IMR-90 (cell line): Measurements from ENCODE around the gene MEIOB. TPM values are rescaled to one million over a fixed set of nuclear protein-coding genes. Genes with fewer than 3 reads are reported as not detected.

ENCODE experiments used
- ATAC-seq: fragments of 200-7000 bp; cut with Tn5 transposase; 2 replicates; pipeline ENCODE4 v1.9.1; 2020; ENCODE audit warnings: low read depth, mild to moderate bottlenecking, moderate library complexity
- BruUV-seq: library from RNA; stranded (reverse); fragments of 400-500 nt; replicated peaks from 2 replicates; lab custom pipeline; 2021; lab: Mats Ljungman, UMichigan
- CTCF ChIA-PET: fragments of 300-600 bp; formaldehyde crosslinking; extraction: SDS; loops from one replicate; lab custom pipeline; 2021; ENCODE audit warnings: antibody characterized with exemption; lab: Yijun Ruan, JAX
- POLR2A ChIA-PET: fragments of 300-600 bp; sonication (Branson Sonifier 250); formaldehyde crosslinking; loops from one replicate; lab custom pipeline; 2022; ENCODE audit warnings: antibody characterized with exemption; ENCODE audit not compliant: unreplicated experiment; lab: Charles Lee
- DNase-seq: peaks from one replicate; pipeline ENCODE4 v3.0.0; 2013
- H2AFZ ChIP-seq: replicated peaks from 2 replicates; pipeline ENCODE3; 2013; ENCODE audit warnings: low read length, mild to moderate bottlenecking; ENCODE audit not compliant: poor library complexity
- H2AK5ac ChIP-seq: 2 replicates; pipeline ENCODE4 v1.6.1; 2013; ENCODE audit warnings: low read depth, low read length, inconsistent platforms
- H2AK9ac ChIP-seq: replicated peaks from 2 replicates; pipeline ENCODE3; 2013; ENCODE audit warnings: mild to moderate bottlenecking, low read depth, low read length, moderate library complexity; ENCODE audit not compliant: poor library complexity
- H2BK120ac ChIP-seq: 2 replicates; pipeline ENCODE4 v1.6.1; 2013; ENCODE audit warnings: low read depth, low read length, inconsistent platforms
- H2BK15ac ChIP-seq: 3 replicates; pipeline ENCODE4 v1.6.1; 2013; ENCODE audit warnings: low read depth, low read length, inconsistent platforms
- H2BK20ac ChIP-seq: 2 replicates; pipeline ENCODE4 v1.6.1; 2013; ENCODE audit warnings: low read depth, mild to moderate bottlenecking, inconsistent platforms, low read length, moderate library complexity
- H2BK5ac ChIP-seq: 2 replicates; pipeline ENCODE4 v1.6.1; 2013; ENCODE audit warnings: mild to moderate bottlenecking, low read depth, low read length, inconsistent platforms; ENCODE audit not compliant: poor library complexity, severe bottlenecking
- H3K14ac ChIP-seq: replicated peaks from 2 replicates; pipeline ENCODE4 v1.6.1; 2013; ENCODE audit warnings: low read depth, low read length, inconsistent platforms
- H3K18ac ChIP-seq: 2 replicates; pipeline ENCODE4 v1.6.1; 2013; ENCODE audit warnings: low read depth, low read length, control low read depth
- H3K23ac ChIP-seq: 2 replicates; pipeline ENCODE4 v1.6.1; 2013; ENCODE audit warnings: low read depth, low read length, inconsistent platforms
- H3K27ac ChIP-seq: 2 replicates; pipeline ENCODE4 v1.5.1; 2013; ENCODE audit warnings: mild to moderate bottlenecking, control low read depth, low read length; ENCODE audit not compliant: insufficient read depth
- H3K27me3 ChIP-seq: 2 replicates; pipeline ENCODE4 v1.6.1; 2013; ENCODE audit warnings: low read length; ENCODE audit not compliant: control insufficient read depth, insufficient read depth
- H3K36me3 ChIP-seq: 2 replicates; pipeline ENCODE4 v1.6.1; 2013; ENCODE audit warnings: low read length, mixed read lengths; ENCODE audit not compliant: control insufficient read depth, insufficient read depth
- H3K4ac ChIP-seq: 2 replicates; pipeline ENCODE4 v1.6.1; 2013; ENCODE audit warnings: low read depth, low read length, inconsistent platforms
- H3K4me1 ChIP-seq: 2 replicates; pipeline ENCODE4 v1.6.1; 2013; ENCODE audit warnings: low read length, mixed read lengths; ENCODE audit not compliant: control insufficient read depth, insufficient read depth
- H3K4me2 ChIP-seq: 2 replicates; pipeline ENCODE4 v1.6.1; 2013; ENCODE audit warnings: low read depth, mild to moderate bottlenecking, control low read depth, low read length, moderate library complexity
- H3K4me3 ChIP-seq: 2 replicates; pipeline ENCODE4 v1.5.1; 2013; ENCODE audit warnings: low read depth, mild to moderate bottlenecking, control low read depth, low read length, moderate library complexity; ENCODE audit not compliant: insufficient read depth
- H3K56ac ChIP-seq: 2 replicates; pipeline ENCODE4 v1.6.1; 2013; ENCODE audit warnings: low read length, inconsistent platforms; ENCODE audit not compliant: insufficient read depth; ENCODE audit errors: extremely low read depth
- H3K79me1 ChIP-seq, 2 experiments: 2 replicates each; pipeline ENCODE4 v1.6.1; 2013; ENCODE audit warnings: low read length in 2 of 2, inconsistent platforms in 1 of 2, low read depth in 1 of 2
- H3K9ac ChIP-seq: 2 replicates; pipeline ENCODE4 v1.6.1; 2013; ENCODE audit warnings: low read depth, low read length, control low read depth
- H3K9me1 ChIP-seq: 2 replicates; pipeline ENCODE4 v1.6.1; 2013; ENCODE audit warnings: low read length, inconsistent platforms; ENCODE audit not compliant: insufficient read depth
- H3K9me3 ChIP-seq: 2 replicates; pipeline ENCODE4 v1.6.1; 2013; ENCODE audit warnings: low read length; ENCODE audit not compliant: control insufficient read depth, insufficient read depth
- H4K20me1 ChIP-seq: 2 replicates; pipeline ENCODE4 v1.6.1; 2013; ENCODE audit warnings: low read length, inconsistent platforms; ENCODE audit not compliant: insufficient read depth
- H4K5ac ChIP-seq: 2 replicates; pipeline ENCODE4 v1.6.1; 2013; ENCODE audit warnings: mild to moderate bottlenecking, low read depth, low read length, control low read depth
- H4K8ac ChIP-seq, 2 experiments: 2 replicates each; pipeline ENCODE4 v1.6.1; 2013; ENCODE audit warnings: low read depth in 2 of 2, low read length in 2 of 2, control low read depth in 1 of 2, inconsistent platforms in 1 of 2
- H4K91ac ChIP-seq: 2 replicates; pipeline ENCODE4 v1.6.1; 2013; ENCODE audit warnings: low read depth, low read length, inconsistent platforms; ENCODE audit not compliant: insufficient read depth
- BHLHE40 ChIP-seq: fragments of 150-350 bp; IDR thresholded peaks from 2 replicates; pipeline ENCODE4 v1.6.1; 2016; ENCODE audit warnings: mild to moderate bottlenecking, low read depth, low read length
- CEBPB ChIP-seq: IDR thresholded peaks from 2 replicates; pipeline ENCODE4 v1.6.1; 2012; ENCODE audit warnings: low read depth, low read length, improper control_type of control experiment
- CHD1 ChIP-seq: IDR thresholded peaks from 2 replicates; pipeline ENCODE4 v1.6.1; 2012; ENCODE audit warnings: low read depth, low read length, improper control_type of control experiment
- CTCF ChIP-seq: conservative IDR thresholded peaks from 2 replicates; pipeline ENCODE4 v1.5.1; 2012; ENCODE audit warnings: mild to moderate bottlenecking, low read depth, low read length, improper control_type of control experiment
- ELK1 ChIP-seq: fragments of 150-350 bp; IDR thresholded peaks from 2 replicates; pipeline ENCODE4 v1.6.1; 2016; ENCODE audit warnings: low read depth, mild to moderate bottlenecking, low read length, moderate library complexity, borderline replicate concordance
- FOS ChIP-seq: fragments of 150-350 bp; IDR thresholded peaks from 2 replicates; pipeline ENCODE4 v1.6.1; 2016; ENCODE audit warnings: low read depth, low read length
- MAZ ChIP-seq: IDR thresholded peaks from 2 replicates; pipeline ENCODE4 v1.6.1; 2012; ENCODE audit warnings: low read depth, mild to moderate bottlenecking, low read length, improper control_type of control experiment, moderate library complexity, borderline replicate concordance
- MXI1 ChIP-seq: IDR thresholded peaks from 2 replicates; pipeline ENCODE4 v1.6.1; 2012; ENCODE audit warnings: low read depth, mild to moderate bottlenecking, low read length, moderate library complexity, borderline replicate concordance
- NFE2L2 ChIP-seq: fragments of 150-350 bp; IDR thresholded peaks from 2 replicates; pipeline ENCODE4 v1.6.1; 2016; ENCODE audit warnings: low read depth, mild to moderate bottlenecking, low read length
- POLR2A ChIP-seq: IDR thresholded peaks from 2 replicates; pipeline ENCODE4 v1.6.1; 2012; ENCODE audit warnings: mild to moderate bottlenecking, low read depth, low read length
- RAD21 ChIP-seq: IDR thresholded peaks from 2 replicates; pipeline ENCODE4 v1.6.1; 2012; ENCODE audit warnings: low read length, improper control_type of control experiment
- RCOR1 ChIP-seq: IDR thresholded peaks from 2 replicates; pipeline ENCODE4 v1.6.1; 2012; ENCODE audit warnings: mild to moderate bottlenecking, low read length, improper control_type of control experiment; ENCODE audit not compliant: insufficient replicate concordance
- USF2 ChIP-seq: fragments of 150-350 bp; IDR thresholded peaks from 2 replicates; pipeline ENCODE4 v1.6.1; 2017; ENCODE audit warnings: mild to moderate bottlenecking, antibody characterized with exemption, low read length, low read depth
- WGBS, 2 experiments: methylation state at CpG; one replicate each; pipeline versions ENCODE4 v1.1.5 to v1.1.7; 2013; ENCODE audit warnings: missing lambda C conversion rate in 2 of 2; ENCODE audit not compliant: insufficient read length in 1 of 2; ENCODE audit errors: extremely low coverage in 2 of 2; 5-methylcytosine and 5-hydroxymethylcytosine counted together
- dilution Hi-C: fragments of 300-500 bp; cut with HindIII; formaldehyde crosslinking; loops from one replicate; pipeline ENCODE4 v1.14.3; 2018; ENCODE audit warnings: low sequenced_read_pairs; ENCODE audit not compliant: unreplicated experiment
- in situ Hi-C: fragments of 300-500 bp; cut with MboI; formaldehyde crosslinking; loops from 3 replicates; pipeline ENCODE4 v1.14.3; 2019; ENCODE audit warnings: low sequenced_read_pairs, inconsistent platforms, mixed read lengths
- intact Hi-C: fragments of 100-400 bp; cut with micrococcal nuclease; formaldehyde crosslinking; loops from 2 replicates; pipeline ENCODE4 v1.10.0; 2022
- polyA plus RNA-seq, 3 experiments: library from polyadenylated mRNA; depleted of rRNA; stranded (reverse); fragments of >200 nt; gene quantifications; 2 replicates each; pipeline ENCODE4 v1.2.3, GENCODE V29; 2012; ENCODE audit warnings: low replicate concordance in 1 of 3
- total RNA-seq: library from RNA; depleted of rRNA; stranded (reverse); fragments of >200 nt; gene quantifications from 2 replicates; pipeline ENCODE4 v1.2.3, GENCODE V29; 2012

MEIOB gene
- total and polyA plus RNA-seq, 2 of the 4 experiments (the other 2 are of a cell fraction), result 0.14 TPM; not detected in 1

GRCh38 chr16:1819611-1820010, 52.4 kb downstream of the MEIOB start (continued):
- TF ChIP-seq USF2, result no peak
- TF ChIP-seq CHD1, result no peak

DNA sequence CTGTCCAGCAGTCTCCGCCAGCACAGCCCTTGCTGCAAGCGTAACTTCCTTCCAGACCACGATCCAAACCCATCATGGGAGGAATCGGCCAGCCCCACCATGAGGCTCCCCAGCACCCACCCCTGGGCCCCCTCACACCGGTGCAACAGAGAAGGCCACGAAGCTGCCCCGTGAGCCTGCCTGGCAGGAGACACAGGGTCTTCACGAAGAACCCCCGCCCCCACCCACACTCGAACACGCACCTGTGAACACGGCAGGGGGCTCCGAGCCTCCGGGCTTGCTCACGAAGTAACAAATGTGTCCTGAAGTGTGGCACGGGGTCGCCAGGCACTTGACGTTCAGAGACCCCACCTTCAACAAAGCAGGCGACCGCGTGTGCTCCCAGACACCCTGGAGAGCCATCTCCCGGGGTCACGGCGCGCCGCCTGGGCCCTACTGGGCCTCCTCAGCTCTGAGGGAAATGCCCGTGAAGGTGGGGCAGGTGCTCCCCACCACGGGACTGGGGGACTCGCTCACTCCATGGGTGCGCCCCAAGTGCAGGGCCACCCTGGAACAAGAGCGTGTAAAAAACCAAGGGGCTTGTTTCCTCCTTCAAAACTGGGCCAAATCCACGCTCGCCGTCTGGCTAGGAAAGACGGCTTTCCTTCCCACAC, 53.0 kb downstream of the MEIOB start:
- H2AK9ac ChIP-seq, result no peak overlapping the region
- ChIA-PET POLR2A (no interaction called here), CTCF (no interaction called here)
- H2BK120ac ChIP-seq, result no peak overlapping the region
- no peak overlapping the region for H3K9ac ChIP-seq
- H4K5ac ChIP-seq, result no peak overlapping the region
- H3K4ac ChIP-seq, result no peak overlapping the region
- H2BK15ac ChIP-seq, result no peak overlapping the region
- in situ Hi-C loops, result no loop called here
- no peak overlapping the region for H4K91ac ChIP-seq
- DNase-seq (no peak), ATAC-seq (no peak)
- intact Hi-C loops, result no loop called here
- H4K8ac ChIP-seq, result no peak overlapping the region
- H3K4me1 ChIP-seq, result no peaks in the 10 kb centered on the region
- 0 out of 2 replicates have a peak, but pooled peaks cover 3% of the 10 kb centered on the region for H4K20me1 ChIP-seq
- no peaks in the 10 kb centered on the region for H3K9me3 ChIP-seq
- H3K23ac ChIP-seq, result no peak overlapping the region
- H3K4me3 ChIP-seq, result no peak overlapping the region
- no peak overlapping the region for H3K14ac ChIP-seq
- no peak overlapping the region for H2BK5ac ChIP-seq
- peaks cover 2% of the 10 kb centered on the region; the same call in 1 of the 2 replicates for H3K9me1 ChIP-seq
- no peak overlapping the region for H2BK20ac ChIP-seq
- H3K27ac ChIP-seq, result no peak overlapping the region
- no peak overlapping the region for H2AFZ ChIP-seq
- peaks cover 0 to 11% of the 10 kb centered on the region in 2 experiments; a peak in 2 of 4 replicates for H3K79me1 ChIP-seq
- peaks cover 18% of the 10 kb centered on the region for H3K36me3 ChIP-seq
- no peak overlapping the region for H3K4me2 ChIP-seq
- H3K56ac ChIP-seq, result no peak overlapping the region
- no peaks in the 10 kb centered on the region for H3K27me3 ChIP-seq
- WGBS, 2 experiments, result 80% methylated on average over 10 of the region's 35 CpGs; no CpG with 5 or more reads in 1 of the 2 experiments
- no peak overlapping the region for H2AK5ac ChIP-seq
- no TSS peak for BruUV-seq
- dilution Hi-C loops, result no loop called here
- no peak overlapping the region for H3K18ac ChIP-seq
- TF ChIP-seq FOS (no peak), RCOR1 (no peak), ELK1 (no peak), CHD1 (no peak), MXI1 (no peak), MAZ (no peak), NFE2L2 (no peak), POLR2A (no peak), BHLHE40 (no peak), CEBPB (no peak), RAD21 (no peak), CTCF (no peak)
